GM12878 (cell line): ENCODE results near the gene SUPT3H. TPM values are rescaled to one million over a fixed set of nuclear protein-coding genes. Genes with fewer than 3 reads are reported as not detected.

Source experiments
- ATF7 ChIP-seq: fragments of 450-650 bp; IDR thresholded peaks from 2 replicates; pipeline ENCODE4 v1.6.1; 2016; ENCODE audit warnings: low read depth, mild to moderate bottlenecking
- BCL11A ChIP-seq: IDR thresholded peaks from 2 replicates; pipeline ENCODE4 v1.6.1; 2011; ENCODE audit warnings: low read depth, low read length
- CHD2 ChIP-seq: IDR thresholded peaks from 2 replicates; pipeline ENCODE4 v1.6.1; 2011; ENCODE audit warnings: low read depth, low read length, improper control_type of control experiment, borderline replicate concordance
- EP300 ChIP-seq, 2 experiments: fragments of 150-350 bp in 1 of 2; IDR thresholded peaks; 2 replicates each; pipeline ENCODE4 v1.6.1; 2011 to 2012; ENCODE audit warnings: low read depth in 2 of 2, low read length in 2 of 2, borderline replicate concordance in 1 of 2, improper control_type of control experiment in 1 of 2, inconsistent platforms in 1 of 2; ENCODE audit not compliant: control insufficient read depth in 1 of 2
- GABPA ChIP-seq: IDR thresholded peaks from 2 replicates; pipeline ENCODE4 v1.6.1; 2014; ENCODE audit warnings: antibody characterized with exemption, low read depth, mild to moderate bottlenecking, inconsistent platforms
- KAT2A ChIP-seq: conservative IDR thresholded peaks from 2 replicates; pipeline ENCODE4 v1.6.1; 2011; ENCODE audit warnings: low read depth, low read length; ENCODE audit not compliant: control insufficient read depth
- MTA2 ChIP-seq: fragments of 450-650 bp; IDR thresholded peaks from 2 replicates; pipeline ENCODE4 v1.6.1; 2016; ENCODE audit warnings: low read depth, mild to moderate bottlenecking, moderate library complexity
- NFIC ChIP-seq: IDR thresholded peaks from 2 replicates; pipeline ENCODE4 v1.6.1; 2012; ENCODE audit warnings: low read depth, mild to moderate bottlenecking, inconsistent platforms, low read length, moderate library complexity
- PAX5 ChIP-seq: IDR thresholded peaks from 2 replicates; pipeline ENCODE4 v1.6.1; 2011; ENCODE audit warnings: low read depth, low read length, borderline replicate concordance
- PKNOX1 ChIP-seq: fragments of 450-650 bp; IDR thresholded peaks from 2 replicates; pipeline ENCODE4 v1.6.1; 2016; ENCODE audit warnings: mild to moderate bottlenecking
- RUNX3 ChIP-seq: IDR thresholded peaks from 2 replicates; pipeline ENCODE4 v1.6.1; 2012; ENCODE audit warnings: low read length, inconsistent platforms
- SP1 ChIP-seq: IDR thresholded peaks from one replicate; pipeline ENCODE4 v1.6.1; 2011; ENCODE audit warnings: low read depth, low read length
- STAT3 ChIP-seq: IDR thresholded peaks from 2 replicates; pipeline ENCODE4 v1.6.1; 2011; ENCODE audit warnings: low read depth, low read length, improper control_type of control experiment
- YY1 ChIP-seq: IDR thresholded peaks from 2 replicates; pipeline ENCODE4 v1.6.1; 2011; ENCODE audit warnings: low read depth, mild to moderate bottlenecking, low read length
- ZNF207 ChIP-seq: fragments of 450-650 bp; IDR thresholded peaks from 2 replicates; pipeline ENCODE4 v1.6.1; 2014; ENCODE audit warnings: antibody characterized with exemption, mild to moderate bottlenecking, borderline replicate concordance
- ZNF384 ChIP-seq: IDR thresholded peaks from 2 replicates; pipeline ENCODE4 v1.6.1; 2012; ENCODE audit warnings: low read depth, mild to moderate bottlenecking, low read length, improper control_type of control experiment, borderline replicate concordance
- polyA plus RNA-seq, 11 experiments: library from polyadenylated mRNA; depleted of rRNA in 4 of 11; unstranded in 6 of 11; stranded (reverse) in 5 of 11; fragments of >200 nt; fragmentation: Nextera tagmentation in 4 of 11; fragmentation: Illumina TruSeq in 1 of 11; extraction: Ambion mirVana in 4 of 11; extraction: Trizol in 1 of 11; gene quantifications; 1 replicate in 1 of 11; 2 replicates in 10 of 11; pipeline versions ENCODE4 v1.2.1 to v1.2.3, GENCODE V29; 2011 to 2016; ENCODE audit warnings: inconsistent platforms in 2 of 11, missing spikeins in 2 of 11, low read depth in 1 of 11
- total RNA-seq, 4 experiments: library from RNA; depleted of rRNA in 3 of 4; stranded (reverse); fragments of >200 nt in 3 of 4; fragmentation: Illumina TruSeq in 1 of 4; extraction: Trizol in 1 of 4; gene quantifications; 2 replicates each; pipeline versions ENCODE4 v1.2.1 to v1.2.3, GENCODE V29; 2013 to 2021
- TF ChIP-seq, protein P1 (sequence below): IDR thresholded peaks from 2 replicates; pipeline ENCODE4 v1.6.1; 2011; ENCODE audit warnings: borderline replicate concordance, low read depth, mild to moderate bottlenecking, moderate library complexity, mixed read lengths, low read length; ENCODE audit not compliant: insufficient read depth; ENCODE audit errors: extremely low read length
- TF ChIP-seq, protein P2 (sequence below): fragments of 450-650 bp; IDR thresholded peaks from 2 replicates; pipeline ENCODE4 v1.6.1; 2017; ENCODE audit warnings: mild to moderate bottlenecking, moderate library complexity

The SUPT3H gene
- total and polyA plus RNA-seq, 10 of the 15 experiments (the other 5 are each of a cell fraction or from before 2014, with no cell fraction given) = 0.51 to 3.7 (median 2.0) TPM

- TF ChIP-seq ZNF384 (no peak), BCL11A (0 out of 2 replicates have a peak, but pooled peaks have one; percentile 19), SP1 (peak; percentile 12), NFIC (peak; percentile 46; the same call in 1 of the 2 replicates), PKNOX1 (no peak), PAX5 (peak; percentile 42; the same call in 1 of the 2 replicates), ZNF207 (no peak), GABPA (no peak), KAT2A (no peak), YY1 (no peak), RUNX3 (peak; percentile 61), EP300 (IDR thresholded peaks at IDR 0.05; ENCODE audit: borderline replicate concordance in 1 of 2, control insufficient read depth in 1 of 2, low read depth in 2 of 2, low read length in 2 of 2) (peak in 1 of 2 experiments; percentile 23; a peak in 1 of 4 replicates), ATF7 (peak; percentile 10; the same call in 1 of the 2 replicates), CHD2 (no peak), MTA2 (peak; percentile 60; the same call in 1 of the 2 replicates), STAT3 (no peak)
- TF ChIP-seq, protein P1, sequence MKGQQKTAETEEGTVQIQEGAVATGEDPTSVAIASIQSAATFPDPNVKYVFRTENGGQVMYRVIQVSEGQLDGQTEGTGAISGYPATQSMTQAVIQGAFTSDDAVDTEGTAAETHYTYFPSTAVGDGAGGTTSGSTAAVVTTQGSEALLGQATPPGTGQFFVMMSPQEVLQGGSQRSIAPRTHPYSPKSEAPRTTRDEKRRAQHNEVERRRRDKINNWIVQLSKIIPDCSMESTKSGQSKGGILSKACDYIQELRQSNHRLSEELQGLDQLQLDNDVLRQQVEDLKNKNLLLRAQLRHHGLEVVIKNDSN = no peak
- TF ChIP-seq, protein P2, sequence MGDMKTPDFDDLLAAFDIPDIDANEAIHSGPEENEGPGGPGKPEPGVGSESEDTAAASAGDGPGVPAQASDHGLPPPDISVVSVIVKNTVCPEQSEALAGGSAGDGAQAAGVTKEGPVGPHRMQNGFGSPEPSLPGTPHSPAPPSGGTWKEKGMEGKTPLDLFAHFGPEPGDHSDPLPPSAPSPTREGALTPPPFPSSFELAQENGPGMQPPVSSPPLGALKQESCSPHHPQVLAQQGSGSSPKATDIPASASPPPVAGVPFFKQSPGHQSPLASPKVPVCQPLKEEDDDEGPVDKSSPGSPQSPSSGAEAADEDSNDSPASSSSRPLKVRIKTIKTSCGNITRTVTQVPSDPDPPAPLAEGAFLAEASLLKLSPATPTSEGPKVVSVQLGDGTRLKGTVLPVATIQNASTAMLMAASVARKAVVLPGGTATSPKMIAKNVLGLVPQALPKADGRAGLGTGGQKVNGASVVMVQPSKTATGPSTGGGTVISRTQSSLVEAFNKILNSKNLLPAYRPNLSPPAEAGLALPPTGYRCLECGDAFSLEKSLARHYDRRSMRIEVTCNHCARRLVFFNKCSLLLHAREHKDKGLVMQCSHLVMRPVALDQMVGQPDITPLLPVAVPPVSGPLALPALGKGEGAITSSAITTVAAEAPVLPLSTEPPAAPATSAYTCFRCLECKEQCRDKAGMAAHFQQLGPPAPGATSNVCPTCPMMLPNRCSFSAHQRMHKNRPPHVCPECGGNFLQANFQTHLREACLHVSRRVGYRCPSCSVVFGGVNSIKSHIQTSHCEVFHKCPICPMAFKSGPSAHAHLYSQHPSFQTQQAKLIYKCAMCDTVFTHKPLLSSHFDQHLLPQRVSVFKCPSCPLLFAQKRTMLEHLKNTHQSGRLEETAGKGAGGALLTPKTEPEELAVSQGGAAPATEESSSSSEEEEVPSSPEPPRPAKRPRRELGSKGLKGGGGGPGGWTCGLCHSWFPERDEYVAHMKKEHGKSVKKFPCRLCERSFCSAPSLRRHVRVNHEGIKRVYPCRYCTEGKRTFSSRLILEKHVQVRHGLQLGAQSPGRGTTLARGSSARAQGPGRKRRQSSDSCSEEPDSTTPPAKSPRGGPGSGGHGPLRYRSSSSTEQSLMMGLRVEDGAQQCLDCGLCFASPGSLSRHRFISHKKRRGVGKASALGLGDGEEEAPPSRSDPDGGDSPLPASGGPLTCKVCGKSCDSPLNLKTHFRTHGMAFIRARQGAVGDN = peak; percentile 84; the same call in 1 of the 2 replicates
Observed at GRCh38 chr6:44779130-44779826, 598.5 kb downstream of the SUPT3H start (continued).
